Psoas muscle (tissue), 8 donors: ENCODE measurements around the gene VIPR1. TPM values are rescaled to one million over a fixed set of nuclear protein-coding genes. Genes with fewer than 3 reads are reported as not detected.

Experiments used
- ATAC-seq, 4 donors: fragments of 200-7000 bp; cut with Tn5 transposase; one replicate each; pipeline ENCODE4 v1.9.1; 2020; ENCODE audit warnings: moderate library complexity in 3 of 4, mild to moderate bottlenecking in 2 of 4
- DNase-seq, 2 donors: peaks; one replicate each; pipeline ENCODE4 v3.0.0-alpha.2; 2020
- H3K27ac ChIP-seq: fragments of 200-600 bp; one replicate; pipeline ENCODE4 v1.8.0; 2022
- H3K27me3 ChIP-seq, 3 donors: fragments of 200-600 bp in 1 of 3; one replicate each; pipeline versions ENCODE4 v1.6.1 to v1.8.0; 2013 to 2022; ENCODE audit warnings: low read length in 2 of 3, mild to moderate bottlenecking in 2 of 3, moderate library complexity in 1 of 3; ENCODE audit not compliant: insufficient read depth in 3 of 3
- H3K36me3 ChIP-seq, 2 donors: fragments of 200-600 bp in 1 of 2; one replicate each; pipeline versions ENCODE4 v1.6.1 to v1.8.0; 2013 to 2022; ENCODE audit warnings: low read depth in 1 of 2, mild to moderate bottlenecking in 1 of 2, moderate library complexity in 1 of 2; ENCODE audit not compliant: insufficient read depth in 1 of 2
- H3K4me1 ChIP-seq: fragments of 200-600 bp; one replicate; pipeline ENCODE4 v1.8.0; 2022
- H3K4me3 ChIP-seq: fragments of 200-600 bp; one replicate; pipeline ENCODE4 v1.8.0; 2022; ENCODE audit warnings: mild to moderate bottlenecking
- H3K9me3 ChIP-seq: fragments of 200-600 bp; one replicate; pipeline ENCODE4 v1.8.0; 2022
- CTCF ChIP-seq: fragments of 200-600 bp; IDR thresholded peaks from one replicate; pipeline ENCODE4 v1.8.0; 2022; ENCODE audit warnings: antibody characterized with exemption
- WGBS, 3 donors: extraction: QIAGEN DNeasy Blood & Tissue Kit; methylation state at CpG; one replicate each; pipeline versions ENCODE4 v1.1.6 to v1.1.7; 2013; 5-methylcytosine and 5-hydroxymethylcytosine counted together
- intact Hi-C, 2 donors: fragments of 100-400 bp; cut with DNase I; formaldehyde crosslinking; loops; one replicate each; pipeline versions ENCODE4 v1.11.0 to v1.14.2; 2022
- polyA plus RNA-seq, 3 donors: library from polyadenylated mRNA; stranded (reverse); fragments of 200-250 nt; gene quantifications; one replicate each; pipeline ENCODE4 v1.2.3, GENCODE V29; 2013
- total RNA-seq, 4 donors: library from RNA; stranded (reverse); fragmentation: NEBNext Ultra II Directional in 2 of 4; extraction: Animal tissue kit (Norgen Biotek cat#: 25700) in 2 of 4; gene quantifications; one replicate each; pipeline versions ENCODE4 v1.2.1 to v1.2.4, GENCODE V29; 2021 to 2023
- donor health status: healthy with polysubstance abuse.
- donor health status: DM: no; HTN: no; CAD: no; lungs with moderate emphysema.
- donor health status: Bipolar disorder and iron deficiency.
- donor health status: healthy.
- donor health status: DM: yes; HTN: yes; CAD: no.
- donor health status: DM: no; HTN: no; CAD: no.
- donor health status: DM: no; HTN: no; CAD: no.
- donor health status: DM: yes; HTN: yes; CAD: no.

Gene VIPR1
- total and polyA plus RNA-seq, 7 donors: 0.28 to 1.8 (median 0.69) TPM

GRCh38 chr3:42537350-42537749, 34.9 kb downstream of the VIPR1 start:
- DNase-seq (no peak), ATAC-seq (no peak)
- TF ChIP-seq CTCF: no peak
- H3K27ac ChIP-seq: no peak overlapping the region
- no peaks in the 10 kb centered on the region for H3K36me3 ChIP-seq
- H3K4me3 ChIP-seq: no peak overlapping the region
- intact Hi-C loops: no loop called here
- no peaks in the 10 kb centered on the region for H3K4me1 ChIP-seq
- no peaks in the 10 kb centered on the region for H3K27me3 ChIP-seq
- H3K9me3 ChIP-seq: no peaks in the 10 kb centered on the region

GRCh38 chr3:42539871-42540714, 37.6 kb downstream of the VIPR1 start:
- DNase-seq (no peak), ATAC-seq (peak; percentile 51 to 75 (median 64))
- intact Hi-C loops: loop anchor here (5.0 kb wide), 2 partner anchors 308 to 313 kb away; no protein-coding TSS in a partner anchor
- no peak overlapping the region for H3K27ac ChIP-seq
- H3K9me3 ChIP-seq: no peaks in the 10 kb centered on the region
- no peaks in the 10 kb centered on the region for H3K27me3 ChIP-seq
- 63 to 70% (median 64%) methylated on average over 14 of the region's 14 CpGs for WGBS, 3 donors
- H3K36me3 ChIP-seq: no peaks in the 10 kb centered on the region
- H3K4me3 ChIP-seq: no peak overlapping the region
- peak; percentile 62 for TF ChIP-seq CTCF
- H3K4me1 ChIP-seq: no peaks in the 10 kb centered on the region

- no peak overlapping the region for H3K27ac ChIP-seq
- no peaks in the 10 kb centered on the region for H3K27me3 ChIP-seq
- intact Hi-C loops: loop anchor here (5.0 kb wide), 2 partner anchors 309 to 314 kb away; no protein-coding TSS in a partner anchor
- H3K36me3 ChIP-seq: no peaks in the 10 kb centered on the region
- H3K4me1 ChIP-seq: no peaks in the 10 kb centered on the region
- ATAC-seq (no peak), DNase-seq (no peak)
- no peak for TF ChIP-seq CTCF
- no peaks in the 10 kb centered on the region for H3K9me3 ChIP-seq
- no peak overlapping the region for H3K4me3 ChIP-seq
- 45 to 63% (median 50%) methylated on average over 3 of the region's 3 CpGs for WGBS, 3 donors
Measured at GRCh38 chr3:42541079-42541478, 38.6 kb downstream of the VIPR1 start.

GRCh38 chr3:42544492-42545283, 42.2 kb downstream of the VIPR1 start:
- DNase-seq: no peak
- Histone ChIP-seq H3K36me3 (peaks cover under 1 to 14% of the 10 kb centered on the region in 2 donors), H3K9me3 (no peaks in the 10 kb centered on the region), H3K27me3 (no peaks in the 10 kb centered on the region), H3K4me1 (no peaks in the 10 kb centered on the region), H3K4me3 (no peak overlapping the region), H3K27ac (no peak overlapping the region)
- peak in 2 of 4 donors; percentile 15 to 23 for ATAC-seq
- intact Hi-C loops: loop anchor here (5.0 kb wide), 4 partner anchors 297 to 322 kb away; no protein-coding TSS in a partner anchor
- WGBS, 3 donors: 27 to 40% (median 36%) methylated on average over 12 of the region's 12 CpGs
- no peak for TF ChIP-seq CTCF
